NT2/D1 (cell line): ENCODE measurements around the gene TXK.

ENCODE experiments used
- SUZ12 ChIP-seq: IDR thresholded peaks from 2 replicates; pipeline ENCODE4 v1.6.1; 2011; ENCODE audit not compliant: insufficient read length, insufficient read depth; ENCODE audit errors: extremely low read depth
- YY1 ChIP-seq: IDR thresholded peaks from 2 replicates; pipeline ENCODE4 v1.6.1; 2011; ENCODE audit not compliant: insufficient read length, insufficient read depth

GRCh38 chr4:48081196-48081595 is 52.9 kb downstream of the TXK start:
- TF ChIP-seq YY1 = no peak
- TF ChIP-seq SUZ12 = no peak
